ENCODE results near the gene TSC2. TPM values are rescaled to one million over a fixed set of nuclear protein-coding genes. Genes with fewer than 3 reads are reported as not detected.

Gene TSC2
- total RNA-seq, 1 experiment from 2014 or later = 166 TPM

GRCh38 chr16:2086812-2087747 lies 39.3 kb downstream of the TSC2 start:
- no peak for DNase-seq
- intact Hi-C loops (cut with micrococcal nuclease; ENCODE audit: unreplicated experiment) = no loop called here
- TF ChIP-seq CTCF (conservative IDR thresholded peaks at IDR 0.05) = no peak
- TF ChIP-seq EZH2 (IDR thresholded peaks at IDR 0.05; ENCODE audit: low read depth) = no peak
- H3F3A ChIP-seq (ENCODE audit: insufficient read depth, low read depth) = peaks cover 10% of the 10 kb centered on the region; the same call in 1 of the 2 replicates
- no peaks in the 10 kb centered on the region for H3K36me3 ChIP-seq (ENCODE audit: low read depth)
- no peak overlapping the region for H2AFZ ChIP-seq
- no peak overlapping the region for H3K4me3 ChIP-seq
- BruUV-seq (replicated peaks) = no TSS peak
- H3K9me3 ChIP-seq (ENCODE audit: insufficient read depth, low read depth) = no peaks in the 10 kb centered on the region
- no peaks in the 10 kb centered on the region for H3K27me3 ChIP-seq (ENCODE audit: insufficient read depth, low read depth)
- no peaks in the 10 kb centered on the region for H3K79me2 ChIP-seq (ENCODE audit: low read depth)
- no peaks in the 10 kb centered on the region; the same call in 1 of the 2 replicates for H3K4me1 ChIP-seq (replicated peaks; ENCODE audit: insufficient read depth)
- H3K9me2 ChIP-seq (ENCODE audit: insufficient read depth) = no peaks in the 10 kb centered on the region
- ChIA-PET POLR2A (ENCODE audit: unreplicated experiment) (interaction anchor here (0.6 kb wide), 1 partner anchor 91 kb away, joined by 3 read pairs; no protein-coding TSS in a partner anchor), CTCF (no interaction called here)
- H3K4me2 ChIP-seq = no peak overlapping the region
- H3K27ac ChIP-seq = no peak overlapping the region
- peaks cover 3% of the 10 kb centered on the region; the same call in 1 of the 2 replicates for H4K20me1 ChIP-seq (ENCODE audit: insufficient read depth)

GRCh38 chr16:2087748-2088631 lies 40.2 kb downstream of the TSC2 start:
- no peak overlapping the region for H3K27ac ChIP-seq
- no peak for TF ChIP-seq EZH2 (IDR thresholded peaks at IDR 0.05; ENCODE audit: low read depth)
- no peak for TF ChIP-seq CTCF (conservative IDR thresholded peaks at IDR 0.05)
- intact Hi-C loops (cut with micrococcal nuclease; ENCODE audit: unreplicated experiment) = no loop called here
- no peak for DNase-seq
- H3K27me3 ChIP-seq (ENCODE audit: insufficient read depth, low read depth) = no peaks in the 10 kb centered on the region
- peaks cover 3% of the 10 kb centered on the region; the same call in 1 of the 2 replicates for H4K20me1 ChIP-seq (ENCODE audit: insufficient read depth)
- no TSS peak for BruUV-seq (replicated peaks)
- no peaks in the 10 kb centered on the region for H3K9me3 ChIP-seq (ENCODE audit: insufficient read depth, low read depth)
- POLR2A ChIA-PET (ENCODE audit: unreplicated experiment) = interaction anchor here (0.6 kb wide), 1 partner anchor 92 kb away, joined by 3 read pairs; no protein-coding TSS in a partner anchor
- no peak overlapping the region for H2AFZ ChIP-seq
- H3K36me3 ChIP-seq (ENCODE audit: low read depth) = no peaks in the 10 kb centered on the region
- no peak overlapping the region for H3K4me2 ChIP-seq
- H3K4me3 ChIP-seq = no peak overlapping the region
- H3F3A ChIP-seq (ENCODE audit: insufficient read depth, low read depth) = peaks cover 13% of the 10 kb centered on the region; the same call in 1 of the 2 replicates
- no peaks in the 10 kb centered on the region; the same call in 1 of the 2 replicates for H3K4me1 ChIP-seq (replicated peaks; ENCODE audit: insufficient read depth)
- CTCF ChIA-PET = no interaction called here
- H3K9me2 ChIP-seq (ENCODE audit: insufficient read depth) = no peaks in the 10 kb centered on the region
- H3K79me2 ChIP-seq (ENCODE audit: low read depth) = no peaks in the 10 kb centered on the region

- Histone ChIP-seq H2AFZ (no peak overlapping the region), H3K36me3 (ENCODE audit: low read depth) (no peaks in the 10 kb centered on the region), H3K27ac (no peak overlapping the region), H3K4me2 (no peak overlapping the region), H3K9me2 (ENCODE audit: insufficient read depth) (no peaks in the 10 kb centered on the region), H3K4me1 (replicated peaks; ENCODE audit: insufficient read depth) (no peaks in the 10 kb centered on the region; the same call in 1 of the 2 replicates), H3F3A (ENCODE audit: insufficient read depth, low read depth) (peaks cover 13% of the 10 kb centered on the region; the same call in 1 of the 2 replicates), H4K20me1 (ENCODE audit: insufficient read depth) (peaks cover 3% of the 10 kb centered on the region; the same call in 1 of the 2 replicates), H3K79me2 (ENCODE audit: low read depth) (no peaks in the 10 kb centered on the region), H3K9me3 (ENCODE audit: insufficient read depth, low read depth) (no peaks in the 10 kb centered on the region), H3K4me3 (no peak overlapping the region), H3K27me3 (ENCODE audit: insufficient read depth, low read depth) (no peaks in the 10 kb centered on the region)
- intact Hi-C loops (cut with micrococcal nuclease; ENCODE audit: unreplicated experiment) = no loop called here
- POLR2A ChIA-PET (ENCODE audit: unreplicated experiment) = no interaction called here
- TF ChIP-seq EZH2 (IDR thresholded peaks at IDR 0.05; ENCODE audit: low read depth) = no peak
- TF ChIP-seq CTCF (conservative IDR thresholded peaks at IDR 0.05) = no peak
- no TSS peak for BruUV-seq (replicated peaks)
- no peak for DNase-seq
- CTCF ChIA-PET = no interaction called here
These were observed 41.1 kb downstream of the TSC2 start for GRCh38 chr16:2088759-2089358.
